DMS153 treated with DMSO at 0.1 percent for 48 hours (cell line): Measurements from ENCODE around the gene INAVA.
A peak's percentile ranks its signal among the peaks of the same experiment; 100 is the strongest.

Experiments
- DNase-seq: peaks from one replicate; lab custom pipeline; 2025; ENCODE audit not compliant: unreplicated experiment; lab: John Stamatoyannopoulos, UW

Gene INAVA

GRCh38 chr1:200877010-200877409 is 17.7 kb upstream of the INAVA start:
- no peak for DNase-seq

- DNase-seq = no peak
Observed at GRCh38 chr1:200877839-200878551, 16.7 kb upstream of the INAVA start.

- no peak for DNase-seq
Observed at GRCh38 chr1:200880212-200880611, 14.5 kb upstream of the INAVA start.

- DNase-seq = no peak
Observed at GRCh38 chr1:200883118-200883517, 11.6 kb upstream of the INAVA start.

GRCh38 chr1:200885623-200886402 is 8.9 kb upstream of the INAVA start:
- no peak for DNase-seq

GRCh38 chr1:200886594-200886993 is 8.1 kb upstream of the INAVA start:
- no peak for DNase-seq

GRCh38 chr1:200887036-200887435 is 7.7 kb upstream of the INAVA start:
- DNase-seq = no peak

- no peak for DNase-seq
Observed at GRCh38 chr1:200887772-200888348, 6.8 kb upstream of the INAVA start.

GRCh38 chr1:200888349-200888838 is 6.3 kb upstream of the INAVA start:
- DNase-seq = no peak

- DNase-seq = no peak
Observed at GRCh38 chr1:200889571-200889970, 5.1 kb upstream of the INAVA start.

GRCh38 chr1:200890027-200890426 is 4.7 kb upstream of the INAVA start:
- DNase-seq = no peak

GRCh38 chr1:200890818-200891773 is 3.6 kb upstream of the INAVA start:
- DNase-seq = peak; percentile 36

- no peak for DNase-seq
Observed at GRCh38 chr1:200891774-200892157, 2.9 kb upstream of the INAVA start.

- no peak for DNase-seq
Observed at GRCh38 chr1:200892546-200892945, 2.2 kb upstream of the INAVA start.

GRCh38 chr1:200892958-200893357 is 1.7 kb upstream of the INAVA start:
- no peak for DNase-seq

- no peak for DNase-seq
Observed at GRCh38 chr1:200893411-200893901, 1.2 kb upstream of the INAVA start.

- no peak for DNase-seq
Observed at GRCh38 chr1:200895443-200895789, 716 bp downstream of the INAVA start.

GRCh38 chr1:200895801-200896530 is 1.3 kb downstream of the INAVA start:
- no peak for DNase-seq

- no peak for DNase-seq
Observed at GRCh38 chr1:200896531-200897196, 2.0 kb downstream of the INAVA start.

GRCh38 chr1:200897259-200897658 is 2.6 kb downstream of the INAVA start:
- DNase-seq = no peak
